ENCODE measurements around the gene MBTD1.
"Not testable (repeated sequence)": the region's sequence is repeated elsewhere in the genome, so short reads cannot be mapped to it uniquely, and the experiment has no call there.

Gene MBTD1

DNA sequence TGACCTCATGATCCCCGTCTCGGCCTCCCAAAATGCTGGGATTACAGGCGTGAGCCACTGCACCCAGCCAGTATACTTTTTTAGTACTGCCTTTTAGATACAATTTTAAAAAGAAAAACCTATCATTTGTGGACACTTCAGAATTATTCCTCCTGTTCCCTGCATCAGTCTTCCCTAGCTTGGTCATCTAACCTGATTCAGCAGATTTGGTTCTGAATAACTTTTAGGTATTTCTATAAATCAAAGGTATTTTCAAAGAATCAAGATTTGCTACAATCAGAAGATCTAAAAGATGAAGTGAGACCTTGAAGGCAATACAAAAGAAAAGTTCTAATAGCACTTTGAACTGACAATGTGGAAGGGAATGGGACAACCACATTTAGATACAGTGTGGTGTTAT lies 30.0 kb downstream of the MBTD1 start:
- no peaks in the 10 kb centered on the region for H3K9me3 Mint-ChIP-seq
- peaks cover 55% of the 10 kb centered on the region for H3K4me1 Mint-ChIP-seq
- H3K4me3 Mint-ChIP-seq: no peak overlapping the region
- no peaks in the 10 kb centered on the region for H3K27me3 Mint-ChIP-seq
- ATAC-seq: no peak
- peak overlapping the region; percentile 15 for H3K27ac Mint-ChIP-seq
- peaks cover 8% of the 10 kb centered on the region for H3K36me3 Mint-ChIP-seq

DNA sequence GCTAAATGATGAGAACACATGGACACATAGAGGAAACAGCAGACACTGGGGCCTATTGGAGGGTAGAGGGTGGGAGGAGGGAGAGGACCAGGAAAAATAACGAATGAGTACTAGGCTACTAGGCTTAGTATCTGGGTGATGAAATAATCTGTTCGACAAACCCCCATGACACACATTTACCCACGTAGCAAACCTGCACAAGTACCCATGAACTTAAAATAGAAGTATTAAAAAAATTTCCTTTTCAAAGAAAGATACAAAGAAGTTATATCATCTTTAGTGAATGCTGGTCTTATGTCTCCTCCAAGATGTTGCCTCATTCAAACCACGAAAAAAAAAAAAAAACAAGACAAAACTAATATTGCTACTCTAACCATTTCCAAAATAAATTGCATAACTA lies 31.7 kb downstream of the MBTD1 start:
- Mint-ChIP-seq H3K36me3 (peaks cover 10% of the 10 kb centered on the region), H3K9me3 (no peaks in the 10 kb centered on the region), H3K27ac (no peak overlapping the region), H3K27me3 (no peaks in the 10 kb centered on the region), H3K4me1 (peaks cover 60% of the 10 kb centered on the region), H3K4me3 (no peak overlapping the region)
- ATAC-seq: no peak

DNA sequence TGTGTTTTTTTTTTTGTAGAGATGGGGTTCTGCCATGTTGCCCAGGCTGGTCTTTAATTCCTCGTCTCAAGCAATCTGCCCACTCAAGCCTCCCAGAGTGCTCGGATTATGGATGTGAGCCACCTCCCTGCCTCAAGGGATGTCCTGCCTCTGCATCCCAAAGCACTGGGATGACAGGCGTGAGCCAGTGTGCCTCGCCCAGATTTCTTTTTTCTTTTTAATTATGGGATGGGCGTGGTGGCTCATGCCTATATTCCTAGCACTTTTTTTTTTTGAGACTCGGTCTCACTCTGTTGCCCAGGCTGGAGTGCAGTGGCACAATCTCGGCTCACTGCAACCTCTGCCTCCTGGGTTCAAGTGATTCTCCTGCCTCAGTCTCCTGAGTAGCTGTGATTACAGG lies 34.3 kb downstream of the MBTD1 start:
- not testable (repeated sequence) for H3K4me3 Mint-ChIP-seq, H3K27me3 Mint-ChIP-seq, H3K27ac Mint-ChIP-seq, ATAC-seq, H3K9me3 Mint-ChIP-seq
- peaks cover 45% of the 10 kb centered on the region for H3K4me1 Mint-ChIP-seq
- peaks cover 16% of the 10 kb centered on the region for H3K36me3 Mint-ChIP-seq

DNA sequence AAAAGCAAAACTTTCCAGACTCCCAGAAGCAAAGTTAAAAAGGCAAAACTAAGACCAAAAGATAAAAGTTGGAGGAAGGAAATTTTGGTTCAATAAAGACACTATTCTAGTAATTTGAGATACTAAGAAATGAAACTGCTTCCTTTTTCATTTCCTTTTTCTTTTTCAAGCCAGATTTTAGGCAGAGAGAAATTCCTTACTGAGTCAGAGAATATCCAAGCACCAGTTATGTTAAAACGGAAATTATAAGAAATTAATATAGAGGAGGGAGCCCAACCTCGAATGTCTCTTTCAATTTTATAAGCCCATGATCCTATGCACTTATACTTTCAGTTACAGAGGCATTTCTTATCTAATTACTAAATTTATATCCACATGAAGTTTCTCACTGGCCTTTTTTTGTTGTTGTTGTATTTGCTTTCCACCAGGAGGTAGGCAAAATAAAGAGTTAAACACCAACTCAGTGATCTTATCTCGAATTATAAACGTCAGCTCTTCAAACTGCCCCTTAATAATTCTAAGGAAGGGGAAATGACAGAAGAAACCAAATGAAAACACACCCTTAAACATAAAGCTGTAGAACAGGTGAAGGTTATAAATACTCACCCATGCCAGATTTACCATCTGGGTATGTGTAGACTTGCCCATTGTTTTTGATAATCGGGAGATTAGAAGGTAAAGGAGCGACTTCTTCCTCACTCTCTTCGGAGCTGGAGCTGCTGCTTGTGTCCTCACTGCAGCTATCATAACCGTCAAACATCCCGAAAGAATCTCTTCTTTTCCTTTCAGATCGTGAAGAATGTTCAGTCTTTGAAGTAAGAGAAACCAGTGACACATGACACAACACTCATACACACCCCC lies 35.2 kb downstream of the MBTD1 start:
- no peak for ATAC-seq
- H3K27ac Mint-ChIP-seq: no peak overlapping the region

DNA sequence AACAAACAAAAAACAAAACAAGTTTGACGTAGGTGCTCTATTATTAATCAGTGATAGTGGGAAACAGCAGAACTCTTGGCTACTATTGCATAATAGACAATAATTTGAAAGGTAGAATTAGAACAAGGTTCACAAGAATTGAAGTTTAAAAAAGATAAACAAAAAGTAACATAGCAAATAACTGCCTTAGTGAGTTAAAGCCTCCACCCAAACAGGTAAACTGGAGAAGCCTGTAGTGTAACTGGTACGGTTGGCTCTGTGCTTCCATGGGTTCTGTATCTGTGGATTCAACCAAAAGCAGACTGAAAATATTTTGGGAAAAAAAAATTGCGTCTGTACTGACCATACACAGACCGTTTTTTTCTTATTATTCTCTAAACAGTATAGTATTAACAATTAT lies 38.5 kb downstream of the MBTD1 start:
- Mint-ChIP-seq H3K27ac (no peak overlapping the region), H3K9me3 (no peaks in the 10 kb centered on the region), H3K4me3 (no peak overlapping the region), H3K27me3 (no peaks in the 10 kb centered on the region), H3K4me1 (peaks cover 21% of the 10 kb centered on the region), H3K36me3 (peaks cover 39% of the 10 kb centered on the region)
- ATAC-seq: no peak

More for the DNA sequence above, 35.2 kb downstream of the MBTD1 start:
- H3K9me3 Mint-ChIP-seq: no peaks in the 10 kb centered on the region
- H3K4me3 Mint-ChIP-seq: no peak overlapping the region
- peaks cover 25% of the 10 kb centered on the region for H3K36me3 Mint-ChIP-seq
- peaks cover 36% of the 10 kb centered on the region for H3K4me1 Mint-ChIP-seq
- H3K27me3 Mint-ChIP-seq: no peaks in the 10 kb centered on the region

DNA sequence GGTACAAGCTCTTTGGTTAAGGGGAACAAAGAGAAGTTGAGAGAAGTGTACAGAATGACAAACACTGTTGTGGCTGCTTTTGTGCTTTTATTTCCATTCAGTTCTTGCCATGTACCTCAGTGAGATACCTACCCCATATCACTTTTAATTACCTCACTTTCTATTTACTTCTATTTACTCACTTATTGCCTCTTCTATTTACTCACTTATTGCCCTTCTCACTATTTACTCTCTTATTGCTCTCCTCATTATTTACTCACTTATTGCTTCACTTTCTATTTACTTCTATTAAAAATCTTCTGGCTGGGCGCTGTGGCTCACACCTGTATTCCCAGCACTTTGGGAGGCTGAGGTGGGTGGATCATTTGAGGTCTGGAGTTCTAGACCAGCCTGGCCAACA lies 41.9 kb downstream of the MBTD1 start:
- peaks cover 35% of the 10 kb centered on the region for H3K36me3 Mint-ChIP-seq
- H3K4me1 Mint-ChIP-seq: no peaks in the 10 kb centered on the region
- no peak overlapping the region for H3K27ac Mint-ChIP-seq
- H3K27me3 Mint-ChIP-seq: no peaks in the 10 kb centered on the region
- no peaks in the 10 kb centered on the region for H3K9me3 Mint-ChIP-seq
- H3K4me3 Mint-ChIP-seq: no peak overlapping the region
- no peak for ATAC-seq

DNA sequence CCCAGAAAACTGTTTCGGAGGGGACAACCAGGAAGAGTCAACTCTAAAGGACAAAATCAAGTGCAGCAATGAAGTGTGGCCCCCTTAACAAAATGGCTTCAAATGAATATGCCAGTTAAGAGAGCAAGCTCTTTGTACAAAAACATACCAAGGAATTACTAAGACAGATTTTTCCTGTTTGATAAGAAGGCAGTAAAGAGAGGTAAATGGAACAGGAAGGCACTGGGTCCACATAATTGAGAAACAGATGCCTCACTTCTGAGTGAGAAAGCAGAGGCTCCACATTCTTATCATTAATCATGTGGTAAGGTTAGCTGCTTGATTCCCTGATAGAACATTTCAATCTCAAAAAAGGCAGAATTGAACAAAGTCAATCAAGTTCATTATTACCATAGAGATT lies 44.9 kb downstream of the MBTD1 start:
- Mint-ChIP-seq H3K27ac (no peak overlapping the region), H3K36me3 (peaks cover 41% of the 10 kb centered on the region)

DNA sequence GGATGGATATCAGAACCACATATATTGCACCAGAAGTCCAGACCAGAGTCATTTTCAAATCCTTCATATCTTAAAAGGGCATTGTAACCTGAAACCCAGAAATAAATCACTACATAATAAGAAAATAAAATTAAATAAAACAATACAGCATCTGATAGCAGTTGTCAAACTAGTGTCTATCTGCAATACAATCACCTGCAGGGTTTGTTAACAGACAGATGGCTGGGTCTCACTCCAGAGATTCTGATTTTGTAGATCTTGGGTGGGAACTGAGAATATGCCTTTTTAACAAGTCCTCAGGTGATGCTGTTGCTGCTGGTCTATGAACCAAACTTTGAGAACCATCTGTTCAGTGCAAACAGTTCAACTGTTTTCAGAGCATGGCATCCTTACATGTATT lies 56.0 kb downstream of the MBTD1 start:
- H3K27me3 Mint-ChIP-seq: no peaks in the 10 kb centered on the region
- no peaks in the 10 kb centered on the region for H3K9me3 Mint-ChIP-seq
- no peak for ATAC-seq
- H3K4me3 Mint-ChIP-seq: no peak overlapping the region
- no peaks in the 10 kb centered on the region for H3K4me1 Mint-ChIP-seq
- peaks cover 24% of the 10 kb centered on the region for H3K36me3 Mint-ChIP-seq
- H3K27ac Mint-ChIP-seq: no peak overlapping the region

More for the DNA sequence above, 44.9 kb downstream of the MBTD1 start:
- H3K4me3 Mint-ChIP-seq: no peak overlapping the region
- H3K9me3 Mint-ChIP-seq: no peaks in the 10 kb centered on the region
- H3K4me1 Mint-ChIP-seq: no peaks in the 10 kb centered on the region
- no peak for ATAC-seq
- no peaks in the 10 kb centered on the region for H3K27me3 Mint-ChIP-seq

DNA sequence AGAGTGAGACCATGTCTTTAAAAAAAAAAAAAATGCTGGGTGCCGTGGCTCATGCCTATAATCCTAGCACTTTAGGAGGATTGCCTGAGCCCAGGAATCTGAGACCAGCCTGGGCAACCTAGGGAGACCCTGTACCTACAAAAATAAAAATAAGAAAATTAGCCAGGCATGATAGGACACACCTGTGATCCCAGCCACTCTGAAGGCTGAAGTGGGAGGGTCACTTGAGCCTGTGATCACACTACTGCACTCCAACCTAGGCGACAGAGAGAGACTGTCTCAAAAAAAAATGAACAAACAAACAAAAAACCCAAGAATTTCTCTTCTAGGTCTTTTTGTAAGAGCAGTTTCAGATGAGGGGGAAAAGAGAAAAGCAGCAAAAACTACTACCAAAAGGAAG lies 59.0 kb downstream of the MBTD1 start:
- no peak overlapping the region for H3K4me3 Mint-ChIP-seq
- H3K36me3 Mint-ChIP-seq: peaks cover 38% of the 10 kb centered on the region
- H3K27ac Mint-ChIP-seq: no peak overlapping the region
- no peaks in the 10 kb centered on the region for H3K27me3 Mint-ChIP-seq
- no peaks in the 10 kb centered on the region for H3K9me3 Mint-ChIP-seq
- no peaks in the 10 kb centered on the region for H3K4me1 Mint-ChIP-seq
- no peak for ATAC-seq

DNA sequence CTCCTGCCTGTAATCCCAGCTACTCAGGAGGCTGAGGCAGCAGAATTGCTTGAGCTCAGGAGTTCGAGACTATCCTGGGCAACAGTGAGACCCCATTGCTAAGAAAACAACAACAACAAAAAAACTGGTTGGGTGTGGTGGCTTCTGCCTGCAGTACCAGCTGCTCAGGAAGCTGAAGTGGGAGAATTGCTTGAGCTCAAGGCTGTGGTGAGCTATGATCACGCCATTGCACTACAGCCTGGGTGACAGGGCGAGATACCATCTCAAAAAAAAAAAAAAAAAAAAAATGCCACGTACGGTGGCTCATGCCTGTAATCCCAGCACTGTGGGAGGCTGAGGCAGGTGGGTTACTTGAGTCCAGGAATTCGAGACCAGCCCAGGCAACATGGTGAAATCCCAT lies 59.6 kb downstream of the MBTD1 start:
- no peaks in the 10 kb centered on the region for H3K9me3 Mint-ChIP-seq
- H3K36me3 Mint-ChIP-seq: peaks cover 32% of the 10 kb centered on the region
- H3K27ac Mint-ChIP-seq: no peak overlapping the region
- no peak overlapping the region for H3K4me3 Mint-ChIP-seq
- H3K4me1 Mint-ChIP-seq: no peaks in the 10 kb centered on the region
- no peaks in the 10 kb centered on the region for H3K27me3 Mint-ChIP-seq
- no peak for ATAC-seq

DNA sequence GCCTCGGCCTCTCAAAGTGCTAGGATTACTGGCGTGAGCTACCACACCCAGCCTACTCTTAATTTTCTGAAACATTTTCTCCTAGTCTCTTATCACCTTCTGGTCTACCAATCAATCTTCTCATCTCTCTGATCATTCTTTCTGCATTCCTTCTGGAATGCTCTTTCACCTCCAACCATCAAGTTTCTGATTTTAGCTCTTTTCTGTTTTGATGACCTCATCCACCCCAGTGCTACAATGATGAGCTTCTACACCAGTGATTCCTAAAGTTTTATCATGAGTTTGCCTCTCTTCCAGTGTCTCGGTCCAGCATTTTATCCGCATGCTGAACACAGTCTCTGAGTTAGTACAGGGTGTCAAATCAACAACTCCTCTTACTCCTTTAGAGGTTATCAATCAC lies 62.1 kb downstream of the MBTD1 start:
- H3K4me3 Mint-ChIP-seq: no peak overlapping the region
- ATAC-seq: no peak
- no peaks in the 10 kb centered on the region for H3K4me1 Mint-ChIP-seq
- H3K36me3 Mint-ChIP-seq: peaks cover 33% of the 10 kb centered on the region
- peak overlapping the region; percentile 15 for H3K27ac Mint-ChIP-seq
- H3K9me3 Mint-ChIP-seq: no peaks in the 10 kb centered on the region
- no peaks in the 10 kb centered on the region for H3K27me3 Mint-ChIP-seq

DNA sequence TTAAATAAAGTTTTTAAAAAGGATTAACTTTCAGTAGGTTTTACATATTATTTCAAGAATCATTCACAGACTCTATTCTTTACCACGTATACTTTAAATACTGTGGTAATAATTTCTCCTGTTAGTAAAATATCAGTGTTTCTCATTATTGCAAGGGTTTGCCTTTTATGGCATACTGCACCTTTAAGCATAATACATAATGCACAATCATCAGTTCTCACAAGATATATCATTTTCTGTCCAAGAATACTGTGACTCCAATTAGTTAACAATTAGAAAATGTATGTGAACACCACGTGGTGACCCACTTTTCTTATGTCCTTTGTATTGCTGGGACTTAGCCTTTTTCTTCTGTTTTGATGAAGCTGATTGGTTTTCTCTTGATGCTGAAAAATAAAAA lies 68.0 kb downstream of the MBTD1 start:
- H3K27me3 Mint-ChIP-seq: no peaks in the 10 kb centered on the region
- no peak for ATAC-seq
- peaks cover 31% of the 10 kb centered on the region for H3K36me3 Mint-ChIP-seq
- no peaks in the 10 kb centered on the region for H3K4me1 Mint-ChIP-seq
- no peak overlapping the region for H3K4me3 Mint-ChIP-seq
- no peaks in the 10 kb centered on the region for H3K9me3 Mint-ChIP-seq
- no peak overlapping the region for H3K27ac Mint-ChIP-seq

DNA sequence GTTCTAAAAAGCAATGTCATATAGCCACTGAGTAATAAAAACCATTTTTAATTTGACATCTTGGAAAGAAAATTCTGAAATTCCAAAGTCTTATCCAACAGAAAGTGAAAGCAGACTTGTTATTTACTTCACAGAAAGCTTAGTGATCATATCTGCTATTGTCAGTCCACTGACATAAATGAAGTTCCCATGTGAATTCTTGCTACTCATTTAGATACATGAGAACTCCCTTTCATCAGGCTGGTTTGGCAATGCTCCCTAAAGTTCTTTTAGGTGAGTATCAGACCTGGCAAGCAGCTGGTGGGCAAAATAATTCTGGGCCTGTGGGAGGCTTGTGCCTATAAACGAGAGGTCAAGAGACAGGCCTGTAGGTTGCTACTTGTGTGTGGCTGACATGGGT lies 70.2 kb downstream of the MBTD1 start:
- H3K36me3 Mint-ChIP-seq: peaks cover 51% of the 10 kb centered on the region
- no peaks in the 10 kb centered on the region for H3K27me3 Mint-ChIP-seq
- H3K4me3 Mint-ChIP-seq: no peak overlapping the region
- H3K4me1 Mint-ChIP-seq: no peaks in the 10 kb centered on the region
- no peaks in the 10 kb centered on the region for H3K9me3 Mint-ChIP-seq
- H3K27ac Mint-ChIP-seq: peak overlapping the region; percentile 37
- no peak for ATAC-seq

DNA sequence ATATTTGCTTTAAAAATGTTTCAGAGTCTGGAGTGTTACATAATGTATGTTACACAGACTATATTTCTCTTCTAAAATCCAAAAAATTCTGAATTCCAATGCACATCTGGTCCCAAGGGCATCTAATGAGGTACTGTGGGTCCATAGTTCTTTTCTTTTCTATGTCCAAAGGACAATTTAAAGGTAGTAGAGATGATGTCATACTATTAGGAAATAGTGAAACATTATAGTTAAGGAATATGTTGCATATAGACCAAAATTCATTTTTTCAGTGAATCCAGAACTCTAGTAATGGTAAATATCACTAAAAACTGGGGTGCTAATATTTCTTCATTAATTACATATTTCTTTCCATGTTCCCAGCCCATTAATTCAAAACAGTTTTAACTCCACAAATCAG lies 70.7 kb downstream of the MBTD1 start:
- no peak for ATAC-seq
- Mint-ChIP-seq H3K9me3 (no peaks in the 10 kb centered on the region), H3K4me3 (no peak overlapping the region), H3K36me3 (peaks cover 53% of the 10 kb centered on the region), H3K27me3 (no peaks in the 10 kb centered on the region), H3K27ac (no peak overlapping the region), H3K4me1 (no peaks in the 10 kb centered on the region)

DNA sequence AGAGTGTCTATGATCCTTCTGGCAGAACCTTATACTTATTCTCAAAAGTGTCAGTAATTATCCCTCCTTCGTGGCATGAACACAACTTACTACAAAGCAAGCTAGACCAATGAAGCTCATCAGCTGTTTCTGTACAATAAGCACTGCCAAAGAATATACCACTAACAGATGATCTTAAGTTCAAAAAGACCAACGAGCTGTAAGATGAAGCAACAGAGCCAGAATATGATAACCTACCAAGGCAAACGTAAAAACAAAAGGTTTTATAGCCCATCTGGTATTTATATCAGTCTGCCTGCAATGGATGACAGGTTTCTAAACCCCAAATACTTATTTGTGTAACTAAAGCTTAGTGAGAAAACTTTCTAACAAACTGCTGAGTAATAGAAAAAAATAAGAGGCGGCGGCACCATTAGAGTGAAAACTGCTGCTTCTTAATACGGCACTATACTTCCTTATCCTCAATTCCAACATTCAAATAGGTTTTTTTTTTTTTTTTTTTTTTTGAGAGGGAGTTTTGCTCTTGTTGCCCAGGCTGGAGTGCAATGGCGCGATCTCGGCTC lies 71.5 kb downstream of the MBTD1 start:
- no peak for ATAC-seq

DNA sequence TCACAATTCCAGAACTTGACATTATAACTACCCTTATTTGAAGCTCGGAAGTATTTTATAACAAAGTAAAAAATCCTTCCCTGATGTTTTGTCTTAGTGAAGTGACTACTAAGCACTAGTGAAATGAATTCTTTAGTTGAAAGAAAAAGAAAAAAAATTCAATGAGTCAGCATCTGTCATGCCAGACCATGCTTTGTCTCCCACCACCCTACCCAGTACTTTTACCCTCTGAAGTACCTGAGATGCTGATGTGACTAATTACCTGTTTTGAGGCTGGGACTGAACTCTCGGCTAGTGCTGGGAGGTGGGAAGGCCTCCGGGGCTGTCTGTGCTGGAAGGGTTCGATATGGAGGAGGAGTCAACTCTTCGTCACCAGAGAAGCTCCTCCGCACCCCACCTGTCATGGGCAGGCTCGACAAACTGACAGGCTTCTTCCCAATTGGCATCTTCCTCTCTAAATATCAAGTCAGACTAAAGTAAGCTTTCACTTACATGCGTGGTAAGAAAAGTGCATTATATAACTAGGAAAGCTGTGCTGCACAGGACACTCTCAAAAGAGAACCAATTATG lies 74.0 kb downstream of the MBTD1 start:
- Mint-ChIP-seq H3K4me3 (no peak overlapping the region), H3K9me3 (no peaks in the 10 kb centered on the region), H3K4me1 (no peaks in the 10 kb centered on the region), H3K27ac (no peak overlapping the region), H3K36me3 (peaks cover 44% of the 10 kb centered on the region), H3K27me3 (no peaks in the 10 kb centered on the region)
- no peak for ATAC-seq

More for the DNA sequence above, 71.5 kb downstream of the MBTD1 start:
- Mint-ChIP-seq H3K4me3 (no peak overlapping the region), H3K4me1 (no peaks in the 10 kb centered on the region), H3K36me3 (peaks cover 52% of the 10 kb centered on the region), H3K9me3 (no peaks in the 10 kb centered on the region), H3K27ac (no peak overlapping the region), H3K27me3 (no peaks in the 10 kb centered on the region)

Data from stimulated activated memory B cell treated with anti-CD40 and anti-IgM and Interleukin-4, amounts not matched to agents 10 μg/mL and 1 μg/mL and 100 μg/mL, for 72 hours (primary cell).